Lower lobe of right lung (tissue), 2 donors: ENCODE measurements around the gene EPHA8. TPM values are rescaled to one million over a fixed set of nuclear protein-coding genes. Genes with fewer than 3 reads are reported as not detected.

ENCODE experiments used
- ATAC-seq, 2 donors: fragments of 200-7000 bp; cut with Tn5 transposase; one replicate each; pipeline ENCODE4 v1.9.1; 2020 to 2022; ENCODE audit warnings: mild to moderate bottlenecking in 2 of 2, moderate library complexity in 2 of 2
- DNase-seq: peaks from one replicate; pipeline ENCODE4 v3.0.0-alpha.2; 2020
- H3K27ac ChIP-seq: fragments of 200-600 bp; one replicate; pipeline ENCODE4 v1.8.0; 2022
- H3K27me3 ChIP-seq: fragments of 200-600 bp; one replicate; pipeline ENCODE4 v1.8.0; 2022; ENCODE audit warnings: low read depth
- H3K36me3 ChIP-seq: fragments of 200-600 bp; one replicate; pipeline ENCODE4 v1.8.0; 2022; ENCODE audit warnings: mild to moderate bottlenecking
- H3K4me1 ChIP-seq: fragments of 200-600 bp; one replicate; pipeline ENCODE4 v1.8.0; 2022
- H3K4me3 ChIP-seq: fragments of 200-600 bp; one replicate; pipeline ENCODE4 v1.8.0; 2022; ENCODE audit warnings: mild to moderate bottlenecking
- H3K9me3 ChIP-seq: fragments of 200-600 bp; one replicate; pipeline ENCODE4 v1.8.0; 2022
- CTCF ChIP-seq: fragments of 200-600 bp; IDR thresholded peaks from one replicate; pipeline ENCODE4 v1.8.0; 2022; ENCODE audit warnings: antibody characterized with exemption, mild to moderate bottlenecking
- intact Hi-C: fragments of 100-400 bp; cut with DNase I; formaldehyde crosslinking; loops from one replicate; pipeline ENCODE4 v1.11.0; 2022
- total RNA-seq: library from RNA; stranded (reverse); fragmentation: NEBNext Ultra II Directional; extraction: Animal tissue kit (Norgen Biotek cat#: 25700); gene quantifications from one replicate; pipeline ENCODE4 v1.2.1, GENCODE V29; 2021
- donor health status: DM: no; HTN: yes; CAD: no; lungs with severe emphysema.

Gene EPHA8
- total RNA-seq, 1 donor from 2014 or later, result not detected

DNA sequence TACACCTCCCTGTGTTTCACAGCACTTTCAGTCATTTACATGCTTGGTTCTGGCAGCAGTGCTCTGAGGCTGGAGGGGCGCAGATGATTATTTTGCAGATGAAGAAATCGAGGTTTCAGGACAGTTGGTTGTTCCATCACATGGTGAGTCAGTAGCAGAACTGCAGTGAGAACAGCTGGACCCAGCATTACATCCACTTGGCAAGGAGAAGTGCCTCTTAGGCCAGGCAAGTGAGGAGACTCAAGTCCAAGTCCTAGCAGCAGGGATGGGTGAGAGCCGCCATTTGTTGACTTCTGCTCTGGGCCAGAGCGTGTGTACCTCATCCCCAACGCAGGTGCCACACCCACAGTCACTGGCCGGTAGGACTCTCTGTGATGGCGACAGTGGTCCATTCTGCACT, 26.8 kb upstream of the EPHA8 start:
- Histone ChIP-seq H3K27ac (no peak overlapping the region), H3K9me3 (no peaks in the 10 kb centered on the region), H3K27me3 (no peaks in the 10 kb centered on the region), H3K4me3 (no peak overlapping the region), H3K36me3 (no peaks in the 10 kb centered on the region), H3K4me1 (peaks cover 2% of the 10 kb centered on the region)
- TF ChIP-seq CTCF, result no peak
- ATAC-seq, result no peak
- no peak for DNase-seq
- intact Hi-C loops, result no loop called here

DNA sequence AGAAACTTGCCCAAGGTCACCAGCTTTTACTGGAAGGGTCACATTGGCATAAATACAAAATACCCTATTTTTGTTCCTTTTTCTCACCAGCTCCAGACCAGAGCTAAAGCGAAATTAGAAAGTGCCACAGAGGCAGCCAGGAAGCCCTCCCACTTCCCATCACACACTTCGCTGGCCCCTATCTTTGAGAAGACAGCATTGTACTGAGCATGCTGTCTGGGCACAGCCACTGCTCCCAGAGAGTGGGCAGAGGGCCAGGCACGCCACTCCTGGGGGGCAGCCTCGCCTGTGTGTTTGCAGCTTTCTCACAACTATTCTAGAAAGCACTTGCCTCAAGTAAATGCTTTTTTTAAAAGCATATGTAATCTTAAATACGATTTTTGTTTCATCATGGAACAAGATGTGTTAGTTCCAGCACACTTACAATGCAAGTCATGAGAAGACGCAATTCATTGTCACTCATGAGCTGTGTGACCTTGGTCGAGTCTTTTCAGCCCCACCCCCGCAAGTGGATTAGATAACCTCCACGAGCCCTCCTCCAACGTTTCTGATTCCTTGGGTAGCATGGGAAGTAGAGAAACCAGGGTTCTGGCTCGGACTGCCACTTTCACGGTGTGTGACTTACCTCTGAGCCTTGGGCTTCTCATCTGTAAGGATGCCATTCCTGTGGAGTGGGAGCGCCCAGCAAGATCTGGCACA, 25.7 kb upstream of the EPHA8 start:
- TF ChIP-seq CTCF, result no peak
- DNase-seq (no peak), ATAC-seq (no peak)
- intact Hi-C loops, result no loop called here
- Histone ChIP-seq H3K36me3 (no peaks in the 10 kb centered on the region), H3K4me3 (no peak overlapping the region), H3K27me3 (no peaks in the 10 kb centered on the region), H3K9me3 (no peaks in the 10 kb centered on the region), H3K4me1 (no peaks in the 10 kb centered on the region), H3K27ac (no peak overlapping the region)

DNA sequence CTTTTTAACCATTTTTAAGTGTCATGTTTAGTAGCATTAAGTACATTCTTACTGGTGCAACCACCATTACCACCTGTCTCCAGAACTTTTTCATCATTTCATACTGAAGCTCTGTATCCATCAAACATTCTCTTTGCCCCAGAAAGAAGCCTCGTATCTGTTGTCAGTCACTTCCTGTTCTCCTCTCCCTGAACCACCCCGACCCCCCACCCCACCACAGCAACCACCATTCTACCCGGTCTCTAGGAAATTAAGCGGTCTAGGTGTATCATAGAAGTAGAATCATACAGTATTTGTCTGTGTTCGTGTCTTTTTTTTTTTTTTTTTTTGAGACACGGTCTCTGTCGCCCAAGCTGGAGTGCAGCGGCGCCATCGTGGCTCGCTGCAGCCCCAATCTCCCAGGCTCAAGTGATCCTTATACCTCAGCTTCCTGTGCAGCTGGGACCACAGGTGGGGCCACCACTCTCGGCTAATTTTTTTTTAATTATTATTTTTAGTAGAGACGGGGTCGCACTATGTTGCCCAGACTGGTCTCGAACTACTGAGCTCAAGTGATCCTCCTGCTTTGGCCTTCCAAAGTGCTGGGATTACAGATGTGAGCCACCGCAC, 23.7 kb upstream of the EPHA8 start:
- no peak for ATAC-seq
- peaks cover 8% of the 10 kb centered on the region for H3K27me3 ChIP-seq
- H3K9me3 ChIP-seq, result no peaks in the 10 kb centered on the region
- H3K4me1 ChIP-seq, result no peaks in the 10 kb centered on the region
- no peak overlapping the region for H3K4me3 ChIP-seq
- intact Hi-C loops, result no loop called here
- TF ChIP-seq CTCF, result no peak
- no peak for DNase-seq
- H3K27ac ChIP-seq, result no peak overlapping the region
- H3K36me3 ChIP-seq, result no peaks in the 10 kb centered on the region

- H3K9me3 ChIP-seq, result no peaks in the 10 kb centered on the region
- H3K4me1 ChIP-seq, result no peaks in the 10 kb centered on the region
- TF ChIP-seq CTCF, result no peak
- no peak for ATAC-seq
- H3K27ac ChIP-seq, result no peak overlapping the region
- peaks cover 11% of the 10 kb centered on the region for H3K27me3 ChIP-seq
- no peaks in the 10 kb centered on the region for H3K36me3 ChIP-seq
- intact Hi-C loops, result no loop called here
- H3K4me3 ChIP-seq, result no peak overlapping the region
- DNase-seq, result no peak
Observed at GRCh38 chr1:22540337-22540736, 23.0 kb upstream of the EPHA8 start.

DNA sequence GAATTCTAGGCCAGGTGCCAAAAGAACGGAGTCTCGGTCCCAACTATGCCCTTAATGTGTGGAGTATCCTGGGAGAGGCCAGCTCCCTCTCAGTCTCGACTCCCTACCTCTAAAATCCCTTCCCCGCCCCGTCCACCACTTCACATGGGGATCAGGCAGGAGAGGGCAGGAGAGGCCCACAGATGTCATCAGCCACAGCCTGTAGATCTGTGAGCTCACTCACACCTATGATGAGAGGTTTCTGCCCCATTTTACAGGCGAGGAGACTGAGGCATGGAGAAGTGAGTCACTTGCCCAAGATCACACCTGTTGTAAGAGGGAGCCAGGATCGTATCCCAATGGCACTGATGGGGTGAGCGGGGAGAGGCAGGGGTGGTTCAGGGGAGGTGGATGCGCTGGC, 20.4 kb upstream of the EPHA8 start:
- ATAC-seq, result no peak
- Histone ChIP-seq H3K27ac (no peak overlapping the region), H3K4me1 (no peaks in the 10 kb centered on the region), H3K36me3 (no peaks in the 10 kb centered on the region), H3K27me3 (peaks cover 18% of the 10 kb centered on the region), H3K4me3 (no peak overlapping the region), H3K9me3 (no peaks in the 10 kb centered on the region)
- TF ChIP-seq CTCF, result no peak
- DNase-seq, result no peak
- intact Hi-C loops, result no loop called here
